Measurements from ENCODE around the gene IFT27. TPM values are rescaled to one million over a fixed set of nuclear protein-coding genes. Genes with fewer than 3 reads are reported as not detected.

IFT27 gene, protein sequence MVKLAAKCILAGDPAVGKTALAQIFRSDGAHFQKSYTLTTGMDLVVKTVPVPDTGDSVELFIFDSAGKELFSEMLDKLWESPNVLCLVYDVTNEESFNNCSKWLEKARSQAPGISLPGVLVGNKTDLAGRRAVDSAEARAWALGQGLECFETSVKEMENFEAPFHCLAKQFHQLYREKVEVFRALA
- 10 to 100 TPM in 2 of 4 donors, 1 to 10 TPM in 2; 5.8 to 22.7 (median 12.9) TPM for total RNA-seq

DNA sequence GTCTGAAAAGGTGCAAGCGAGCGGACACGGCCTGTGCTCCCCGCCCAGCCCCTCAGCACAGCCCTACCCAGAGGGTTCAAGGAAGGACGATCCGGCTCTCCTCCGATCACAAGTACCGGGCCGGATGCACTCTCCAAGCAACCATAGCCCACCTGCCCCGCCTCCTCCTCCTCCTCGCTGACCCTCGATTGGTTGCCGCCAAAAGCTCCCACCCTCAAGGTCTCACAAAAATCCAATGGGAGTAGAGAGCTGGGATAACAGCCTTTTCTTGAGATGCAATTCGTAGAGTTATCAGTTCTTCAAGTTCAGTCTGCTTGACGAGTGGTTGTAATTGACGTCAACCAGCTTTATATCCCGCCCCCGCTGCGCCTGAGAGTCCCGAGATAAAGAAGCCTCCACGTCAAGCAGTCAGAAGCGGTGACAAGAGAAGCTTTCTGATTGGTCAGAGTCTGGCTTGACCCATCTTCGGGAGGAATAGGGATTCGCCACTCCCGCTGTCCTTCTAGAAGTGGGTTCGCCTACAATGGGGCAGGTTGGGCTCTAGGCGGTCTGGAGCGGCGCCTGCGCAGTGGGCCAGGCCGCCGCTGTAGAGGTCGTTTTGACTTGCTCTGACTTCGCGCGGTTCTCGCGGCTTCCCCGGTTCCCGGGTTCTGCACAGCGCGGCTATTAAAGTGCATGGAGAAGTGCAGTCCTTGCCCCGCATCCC, at the start of gene IFT27:
Gene IFT27 (minus strand): TSS at position 156 of the 706 bp plus-strand sequence. CDS start 412 bp downstream, outside the sequence.
- Histone ChIP-seq H3K4me3 (peak within 1 kb of the TSS; percentile 72 to 99 (median 88)), H3K9me3 (no peaks in the 10 kb centered on the region), H3K36me3 (no peaks in the 10 kb centered on the region), H3K4me1 (peaks cover 8 to 11% (median 10%) of the 10 kb centered on the region in 4 donors), H3K27ac (peak within 1 kb of the TSS; percentile 82 to 96 (median 92)), H3K27me3 (no peaks in the 10 kb centered on the region)
- TF ChIP-seq EP300 (IDR thresholded peaks at IDR 0.05; ENCODE audit: low read depth) (no peak), POLR2A (IDR thresholded peaks at IDR 0.05) (peak; percentile 54), POLR2AphosphoS5 (IDR thresholded peaks at IDR 0.05) (peak; percentile 59 to 72 (median 61))
- TF ChIP-seq, protein P1, sequence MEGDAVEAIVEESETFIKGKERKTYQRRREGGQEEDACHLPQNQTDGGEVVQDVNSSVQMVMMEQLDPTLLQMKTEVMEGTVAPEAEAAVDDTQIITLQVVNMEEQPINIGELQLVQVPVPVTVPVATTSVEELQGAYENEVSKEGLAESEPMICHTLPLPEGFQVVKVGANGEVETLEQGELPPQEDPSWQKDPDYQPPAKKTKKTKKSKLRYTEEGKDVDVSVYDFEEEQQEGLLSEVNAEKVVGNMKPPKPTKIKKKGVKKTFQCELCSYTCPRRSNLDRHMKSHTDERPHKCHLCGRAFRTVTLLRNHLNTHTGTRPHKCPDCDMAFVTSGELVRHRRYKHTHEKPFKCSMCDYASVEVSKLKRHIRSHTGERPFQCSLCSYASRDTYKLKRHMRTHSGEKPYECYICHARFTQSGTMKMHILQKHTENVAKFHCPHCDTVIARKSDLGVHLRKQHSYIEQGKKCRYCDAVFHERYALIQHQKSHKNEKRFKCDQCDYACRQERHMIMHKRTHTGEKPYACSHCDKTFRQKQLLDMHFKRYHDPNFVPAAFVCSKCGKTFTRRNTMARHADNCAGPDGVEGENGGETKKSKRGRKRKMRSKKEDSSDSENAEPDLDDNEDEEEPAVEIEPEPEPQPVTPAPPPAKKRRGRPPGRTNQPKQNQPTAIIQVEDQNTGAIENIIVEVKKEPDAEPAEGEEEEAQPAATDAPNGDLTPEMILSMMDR (IDR thresholded peaks at IDR 0.05): no peak
- intact Hi-C loops (cut with DNase I; ENCODE audit: low total_unique reads) (no loop called here), in situ Hi-C loops (cut with MboI; ENCODE audit: low pct_ligation_motif_present in 1 of 4, low pct_unique_long_range_greater_than_20kb in 1 of 4, low sequenced_read_pairs in 3 of 4) (loop anchor here in 1 of 4 donors (10.0 to 25.0 kb wide), 2 partner anchors 199 to 436 kb away; partner anchors contain the start of gene SSTR3)
- DNase-seq: peak; percentile 99
- 0% methylated on average over 5 to 43 of the region's 43 CpGs for WGBS, 2 donors (ENCODE audit: low coverage in 1 of 2)

DNA sequence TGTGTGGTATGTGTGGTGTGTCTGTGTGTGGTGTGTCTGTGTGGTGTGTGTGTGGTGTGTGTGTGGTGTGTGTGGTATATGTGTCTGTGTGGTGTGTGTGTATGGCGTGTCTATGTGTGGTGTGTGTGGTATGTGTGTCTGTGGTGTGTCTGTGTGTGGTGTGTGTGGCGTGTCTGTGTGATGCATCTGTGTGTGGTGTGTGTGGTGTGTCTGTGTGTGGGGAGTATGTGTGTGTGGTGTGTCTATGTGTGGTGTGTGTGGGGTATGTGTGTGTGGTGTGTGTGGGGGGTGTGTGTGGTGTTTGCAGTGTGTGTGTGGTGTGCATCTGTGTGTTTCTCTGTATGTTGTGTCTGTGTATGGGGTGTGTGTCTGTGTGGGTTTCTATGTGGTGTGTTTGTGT, 48.7 kb upstream of the IFT27 start:
- TF ChIP-seq, protein P1 (IDR thresholded peaks at IDR 0.05): no peak
- TF ChIP-seq EP300 (IDR thresholded peaks at IDR 0.05; ENCODE audit: low read depth): no peak
- TF ChIP-seq POLR2A (IDR thresholded peaks at IDR 0.05): no peak
- TF ChIP-seq POLR2AphosphoS5 (IDR thresholded peaks at IDR 0.05): no peak
- in situ Hi-C loops (cut with MboI; ENCODE audit: low pct_ligation_motif_present in 1 of 4, low pct_unique_long_range_greater_than_20kb in 1 of 4, low sequenced_read_pairs in 3 of 4): no loop called here
- no peak overlapping the region for H3K27ac ChIP-seq
- no peaks in the 10 kb centered on the region for H3K9me3 ChIP-seq
- no peak overlapping the region for H3K4me3 ChIP-seq
- intact Hi-C loops (cut with DNase I; ENCODE audit: low total_unique reads): no loop called here
- 63 to 89% methylated on average over 2 of the region's 2 CpGs for WGBS, 2 donors (ENCODE audit: low coverage in 1 of 2)
- H3K27me3 ChIP-seq: peaks cover 17% of the 10 kb centered on the region
- no peaks in the 10 kb centered on the region for H3K4me1 ChIP-seq
- no peaks in the 10 kb centered on the region for H3K36me3 ChIP-seq
- DNase-seq: no peak

DNA sequence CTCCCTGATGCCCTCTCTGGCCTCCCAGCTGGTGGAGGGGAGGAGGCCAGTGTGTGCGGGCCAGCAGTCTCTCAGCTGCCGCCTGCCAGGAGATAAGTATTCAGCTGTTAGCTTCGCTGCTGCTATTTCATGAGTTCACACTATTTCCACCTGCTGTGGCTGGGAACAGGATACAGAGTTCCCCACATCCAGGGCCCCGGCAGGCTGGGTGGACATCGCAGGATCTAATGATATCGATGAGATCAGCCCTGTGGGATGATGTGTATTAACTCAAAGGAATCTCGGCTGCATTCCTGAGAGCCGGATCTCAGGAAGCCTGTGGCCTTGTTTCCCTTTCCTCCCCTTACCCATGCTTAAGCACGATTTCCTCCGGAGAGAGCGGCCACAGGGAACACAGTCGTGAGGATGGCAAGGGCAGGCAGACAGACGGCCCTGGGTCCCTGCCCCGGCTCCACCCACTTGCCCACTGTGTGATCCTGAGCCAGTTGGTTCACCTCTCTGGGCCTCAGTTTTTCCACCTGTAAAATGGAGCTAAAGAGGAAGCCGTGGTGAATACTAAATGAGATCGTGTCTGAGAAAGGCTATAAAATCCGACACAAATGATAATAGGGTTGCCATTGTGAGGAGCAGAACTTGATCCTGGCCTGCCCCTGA, 47.4 kb upstream of the IFT27 start:
- Histone ChIP-seq H3K27ac (no peak overlapping the region), H3K27me3 (peaks cover 31% of the 10 kb centered on the region), H3K4me1 (no peaks in the 10 kb centered on the region), H3K9me3 (no peaks in the 10 kb centered on the region), H3K4me3 (no peak overlapping the region), H3K36me3 (no peaks in the 10 kb centered on the region)
- in situ Hi-C loops (cut with MboI; ENCODE audit: low pct_ligation_motif_present in 1 of 4, low pct_unique_long_range_greater_than_20kb in 1 of 4, low sequenced_read_pairs in 3 of 4) (no loop called here), intact Hi-C loops (cut with DNase I; ENCODE audit: low total_unique reads) (no loop called here)
- TF ChIP-seq POLR2AphosphoS5 (IDR thresholded peaks at IDR 0.05) (no peak), EP300 (IDR thresholded peaks at IDR 0.05; ENCODE audit: low read depth) (no peak), POLR2A (IDR thresholded peaks at IDR 0.05) (no peak)
- TF ChIP-seq, protein P1 (IDR thresholded peaks at IDR 0.05): no peak
- no peak for DNase-seq
- WGBS, 2 donors (ENCODE audit: low coverage in 1 of 2): 62% methylated on average over 17 of the region's 17 CpGs; no CpG with 5 or more reads in 1 of the 2 donors

DNA sequence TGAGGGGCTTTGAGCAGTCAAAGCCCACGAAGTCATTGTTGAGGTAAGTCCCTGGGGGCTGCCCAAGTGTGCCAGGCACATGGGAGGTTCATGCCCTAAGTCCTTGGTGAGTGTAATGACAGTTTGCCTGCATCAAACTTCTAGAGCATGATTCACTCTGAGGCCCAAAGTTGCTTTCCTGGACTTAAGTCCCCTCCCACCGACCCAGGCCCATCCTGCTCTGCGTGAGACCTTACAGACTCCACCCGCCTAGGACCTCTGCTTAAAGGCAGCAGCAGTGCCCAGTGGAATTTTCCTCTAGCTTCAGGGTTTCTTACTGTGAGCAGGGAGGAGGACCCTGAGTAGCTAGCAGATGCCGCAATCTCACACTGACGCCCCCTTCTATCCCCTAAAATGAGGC, 46.7 kb upstream of the IFT27 start:
- no peak overlapping the region for H3K4me3 ChIP-seq
- in situ Hi-C loops (cut with MboI; ENCODE audit: low pct_ligation_motif_present in 1 of 4, low pct_unique_long_range_greater_than_20kb in 1 of 4, low sequenced_read_pairs in 3 of 4): no loop called here
- H3K36me3 ChIP-seq: no peaks in the 10 kb centered on the region
- 72 to 86% methylated on average over 1 to 6 of the region's 6 CpGs for WGBS, 2 donors (ENCODE audit: low coverage in 1 of 2)
- intact Hi-C loops (cut with DNase I; ENCODE audit: low total_unique reads): no loop called here
- no peak overlapping the region for H3K27ac ChIP-seq
- H3K27me3 ChIP-seq: peaks cover 38% of the 10 kb centered on the region
- no peak for DNase-seq
- H3K9me3 ChIP-seq: no peaks in the 10 kb centered on the region
- TF ChIP-seq EP300 (IDR thresholded peaks at IDR 0.05; ENCODE audit: low read depth): no peak
- TF ChIP-seq, protein P1 (IDR thresholded peaks at IDR 0.05): no peak
- no peak for TF ChIP-seq POLR2A (IDR thresholded peaks at IDR 0.05)
- no peak for TF ChIP-seq POLR2AphosphoS5 (IDR thresholded peaks at IDR 0.05)
- no peaks in the 10 kb centered on the region for H3K4me1 ChIP-seq

Measured in transverse colon (tissue), 4 donors.